ENCODE measurements around the gene PIAS1. TPM values are rescaled to one million over a fixed set of nuclear protein-coding genes. Genes with fewer than 3 reads are reported as not detected.
"Not testable (repeated sequence)": the region's sequence is repeated elsewhere in the genome, so short reads cannot be mapped to it uniquely, and the experiment has no call there.

PIAS1 gene
- 12.9 and 15.2 TPM in 2 replicates for total RNA-seq (2014; rRNA removed; shearing (Covaris generic))
- 7.2 and 7.9 TPM in 2 replicates for polyA plus RNA-seq (2014; cell fraction: nucleus; rRNA removed)

DNA sequence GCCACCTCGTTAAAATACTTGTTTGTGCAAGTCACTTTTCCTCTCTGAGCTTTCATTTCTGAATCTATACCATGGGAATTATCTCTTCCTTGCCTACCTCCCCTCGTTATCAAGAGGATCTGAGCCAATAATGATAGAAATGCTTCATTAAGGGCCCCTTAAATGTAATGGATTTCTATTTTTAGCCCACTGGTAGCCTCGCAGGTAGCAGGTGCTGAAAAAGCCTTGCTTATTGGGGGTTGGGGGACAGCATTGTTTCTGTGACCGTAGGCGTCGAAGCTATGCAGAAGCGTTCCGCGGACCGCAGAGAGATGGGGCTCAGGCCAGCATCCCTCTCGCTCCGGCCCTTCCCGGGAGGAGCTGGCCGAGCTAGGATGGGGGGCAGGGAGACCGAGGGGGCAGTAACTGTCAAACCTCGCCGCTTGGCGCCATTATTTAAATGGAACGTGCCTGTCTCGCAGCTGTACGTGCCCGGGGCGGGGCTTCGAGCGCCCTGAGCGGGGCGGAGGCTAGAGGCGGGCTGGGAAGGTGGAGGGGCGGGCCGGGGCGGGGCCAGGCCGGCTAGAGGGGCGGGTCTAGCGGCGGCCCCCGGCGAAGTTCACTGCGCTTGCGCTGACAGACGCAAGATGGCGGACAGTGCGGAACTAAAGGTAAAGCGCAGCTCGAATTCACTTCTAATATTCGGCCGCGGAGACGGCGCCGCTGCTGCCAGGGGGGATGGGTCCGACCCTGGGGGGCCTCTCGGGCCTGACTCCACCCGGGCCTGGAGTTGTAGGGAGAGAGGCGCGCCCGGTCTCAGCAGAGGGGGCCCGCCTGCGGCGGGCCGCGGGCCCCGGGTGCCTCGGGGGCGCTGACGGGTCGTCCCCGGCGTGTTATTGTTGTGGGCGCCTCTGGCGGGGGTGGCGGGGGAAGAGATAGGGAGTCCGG, at the start of gene PIAS1:
Gene PIAS1 (plus strand): TSS at position 615 of the 927 bp plus-strand sequence. CDS start 12 bp downstream, at position 627.
- DNase-seq (ENCODE audit: extremely low read depth, low read depth), result peak; percentile 88

DNA sequence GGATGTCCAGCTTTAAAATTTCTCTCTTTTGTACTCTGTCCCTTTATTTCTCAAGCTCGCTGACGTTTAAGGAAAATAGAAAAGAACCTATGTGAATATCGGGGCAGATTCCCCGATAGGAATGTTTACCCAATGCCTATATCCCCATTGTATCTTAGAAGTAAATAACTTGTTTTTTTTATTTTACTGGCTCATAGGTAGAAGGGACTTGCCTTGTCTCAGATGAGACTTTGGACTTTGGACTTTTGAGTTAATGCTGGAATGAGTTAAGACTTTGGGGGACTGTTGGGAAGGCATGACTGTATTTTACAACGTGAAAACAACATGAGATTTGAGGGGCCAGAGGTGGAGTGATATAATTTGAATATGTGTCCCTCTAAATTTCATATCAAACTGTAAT, 46.5 kb upstream of the PIAS1 start:
- DNase-seq (ENCODE audit: extremely low read depth, low read depth), result not testable (repeated sequence)

DNA sequence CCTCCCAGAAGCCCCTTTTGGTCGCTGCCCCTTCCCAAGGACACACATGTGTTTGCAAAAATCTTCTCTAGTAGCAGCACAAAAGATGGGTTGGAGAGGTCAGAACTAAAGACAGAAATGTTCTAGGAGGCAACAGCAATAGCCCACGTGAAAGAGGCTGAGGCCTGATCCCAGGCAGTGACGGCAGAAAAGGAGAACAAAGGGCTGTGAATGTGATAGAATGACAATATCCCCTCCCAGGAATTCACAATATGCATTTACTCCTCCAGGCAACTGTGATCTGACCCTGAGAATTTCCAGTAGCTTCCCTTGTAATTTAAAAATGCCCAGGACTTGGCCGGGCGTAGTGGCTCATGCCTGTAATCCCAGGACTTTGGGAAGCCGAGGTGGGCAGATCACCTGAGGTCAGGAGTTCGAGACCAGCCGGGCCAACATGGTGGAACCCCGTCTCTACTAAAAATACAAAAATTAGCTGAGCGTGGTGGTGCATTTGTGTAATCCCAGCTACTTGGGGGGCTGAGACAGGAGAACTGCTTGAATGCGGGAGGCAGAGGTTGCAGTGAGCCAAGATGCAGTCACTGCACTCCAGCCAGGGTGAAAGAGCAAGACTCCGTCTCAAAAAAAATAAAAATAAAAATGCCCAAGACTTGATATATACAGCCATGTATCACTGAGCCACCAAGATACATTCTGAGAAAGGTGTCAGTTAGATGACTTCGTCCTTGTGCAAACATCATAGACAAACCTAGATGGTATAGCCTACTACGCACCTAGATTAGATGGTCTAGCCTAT, 43.6 kb upstream of the PIAS1 start:
- DNase-seq (ENCODE audit: extremely low read depth, low read depth), result no peak

DNA sequence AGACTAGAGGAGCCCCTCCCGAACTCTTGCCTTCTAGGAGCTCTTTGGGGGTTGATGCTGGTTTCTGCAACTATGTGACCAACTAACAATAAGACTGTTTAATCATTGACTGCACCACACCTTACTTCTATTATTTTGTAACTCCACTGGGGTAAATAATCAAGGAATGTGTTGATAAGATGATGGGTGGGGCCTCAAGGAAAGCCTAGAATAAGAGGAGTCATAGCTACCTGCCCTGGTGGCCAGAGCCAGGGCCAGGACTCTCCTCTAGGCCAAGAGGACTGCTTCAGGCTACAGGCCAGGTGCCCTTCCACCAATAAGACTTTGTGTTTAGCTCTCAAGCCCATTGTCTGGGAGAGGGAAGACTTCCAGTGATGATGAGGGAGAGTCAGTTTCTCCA, 41.2 kb upstream of the PIAS1 start:
- DNase-seq (ENCODE audit: extremely low read depth, low read depth), result no peak

DNA sequence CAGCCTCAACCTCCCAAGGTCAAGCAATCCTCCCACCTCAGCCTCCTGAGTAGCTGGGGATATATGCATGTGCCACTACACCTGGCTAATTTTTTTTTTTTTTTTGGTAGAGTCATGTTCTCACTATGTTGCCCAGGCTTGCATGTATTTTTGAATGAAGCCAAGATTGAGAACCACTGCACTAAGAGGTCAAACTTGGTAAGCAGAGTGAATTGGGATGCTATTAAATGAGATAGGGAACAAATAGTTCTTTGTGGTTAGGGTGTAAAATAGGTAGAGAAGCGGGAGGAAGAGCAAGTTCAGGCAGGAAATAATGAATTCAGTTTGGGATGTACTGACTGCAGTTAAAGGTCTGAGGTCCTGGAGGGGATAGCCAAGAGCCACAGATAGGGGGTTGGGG, 39.9 kb upstream of the PIAS1 start:
- DNase-seq (ENCODE audit: extremely low read depth, low read depth), result no peak

DNA sequence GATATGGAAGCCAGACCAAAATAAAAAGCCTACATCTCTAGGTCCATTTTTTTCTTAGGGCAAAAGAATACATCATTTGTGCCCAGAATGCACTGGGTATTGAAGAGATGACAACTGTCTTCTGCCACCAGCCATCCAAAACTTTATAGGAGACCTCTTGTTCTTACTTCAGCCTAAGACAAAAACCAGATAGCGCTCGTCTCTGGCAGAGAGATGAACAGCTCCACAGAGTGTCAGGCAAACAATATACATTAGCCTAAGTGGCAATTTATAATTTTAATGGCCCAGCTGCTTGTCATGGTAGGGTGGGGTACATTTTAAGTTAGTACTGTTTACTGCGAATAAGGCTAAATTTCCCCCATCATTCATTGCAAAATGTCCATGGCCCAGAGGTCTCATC, 38.9 kb upstream of the PIAS1 start:
- no peak for DNase-seq (ENCODE audit: extremely low read depth, low read depth)

DNA sequence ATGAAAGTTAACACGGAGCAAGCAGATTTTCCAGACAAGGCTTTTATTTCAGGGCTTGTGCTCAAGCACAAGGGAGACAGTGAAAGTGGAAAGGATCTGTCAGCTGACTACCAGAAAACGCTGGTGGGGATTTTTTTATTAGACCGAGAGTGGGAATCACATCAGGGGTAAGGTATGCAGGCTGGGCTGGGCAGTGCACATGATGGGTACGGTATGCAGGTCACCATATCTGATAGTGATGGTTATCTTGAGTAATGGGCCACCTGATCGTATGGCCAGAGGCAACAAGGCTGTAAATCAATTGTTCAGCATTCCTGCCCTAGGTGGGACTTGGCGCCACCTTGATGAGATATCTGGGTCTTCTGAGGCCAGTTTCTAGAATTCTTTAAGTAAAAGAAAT, 36.9 kb upstream of the PIAS1 start:
- DNase-seq (ENCODE audit: extremely low read depth, low read depth), result no peak

DNA sequence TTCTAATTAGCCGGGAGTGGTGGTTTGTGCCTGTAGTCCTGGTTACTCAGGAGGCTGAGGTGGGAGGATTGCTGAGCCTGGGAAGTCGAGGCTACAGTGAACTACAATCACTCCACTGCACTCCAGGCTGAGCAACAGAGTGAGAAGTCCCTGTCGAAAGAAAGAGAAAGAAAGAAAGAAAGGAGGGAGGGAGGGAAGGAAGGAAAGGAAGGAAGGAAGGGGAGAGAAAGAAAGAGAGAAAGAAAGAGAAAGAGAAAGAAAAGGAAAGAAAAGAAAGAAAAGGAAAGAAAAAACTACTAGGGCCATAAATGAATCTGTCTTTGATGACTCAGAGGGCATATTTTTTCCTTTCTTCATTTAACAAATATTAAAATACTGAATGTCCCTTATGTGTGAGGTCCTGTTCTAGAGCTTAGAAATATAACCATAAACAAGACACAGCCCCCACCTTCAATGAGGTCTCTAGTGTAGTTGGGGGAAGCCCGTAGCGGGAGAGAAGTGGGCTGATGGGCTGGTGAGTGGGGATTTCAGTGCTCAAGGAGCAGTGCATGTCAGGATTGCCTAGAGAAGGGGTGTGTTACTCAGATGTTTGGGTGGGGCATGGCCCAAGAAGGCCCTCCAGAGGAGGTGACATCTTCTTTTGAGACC, 35.2 kb upstream of the PIAS1 start:
- DNase-seq (ENCODE audit: extremely low read depth, low read depth), result no peak

DNA sequence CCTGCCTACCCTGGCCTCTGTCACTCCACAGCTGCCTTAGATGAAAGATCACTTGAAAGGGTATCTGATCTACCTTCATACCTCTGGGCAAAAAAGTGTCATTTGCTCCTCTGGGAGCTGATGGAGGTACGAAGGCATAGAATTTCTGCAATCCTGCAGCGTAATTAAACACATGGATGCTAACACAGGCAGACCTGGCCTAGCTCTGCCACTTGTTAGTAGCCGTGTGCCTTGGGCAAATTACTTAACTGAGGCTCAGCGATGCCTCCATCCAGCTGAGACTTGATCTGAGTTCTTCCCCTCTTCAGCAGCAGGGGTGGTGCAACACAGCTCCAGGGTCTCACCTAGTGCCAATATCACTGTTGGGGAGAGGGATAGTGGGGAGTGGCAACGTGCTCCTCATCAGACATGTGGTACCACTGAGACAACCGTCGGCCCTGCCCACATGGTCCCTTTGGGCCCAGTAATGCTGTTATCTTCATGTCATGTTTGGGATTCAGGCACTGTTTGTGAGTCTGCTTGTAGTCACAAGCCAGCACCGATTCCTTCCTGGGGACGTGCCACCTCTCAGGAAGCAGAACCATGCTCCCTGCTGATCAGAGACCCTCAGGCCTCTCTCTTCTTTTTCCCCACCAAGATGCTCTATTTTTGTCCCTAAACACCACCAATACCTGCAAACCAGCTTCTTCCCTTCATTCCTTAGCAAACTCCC, 34.1 kb upstream of the PIAS1 start:
- no peak for DNase-seq (ENCODE audit: extremely low read depth, low read depth)

DNA sequence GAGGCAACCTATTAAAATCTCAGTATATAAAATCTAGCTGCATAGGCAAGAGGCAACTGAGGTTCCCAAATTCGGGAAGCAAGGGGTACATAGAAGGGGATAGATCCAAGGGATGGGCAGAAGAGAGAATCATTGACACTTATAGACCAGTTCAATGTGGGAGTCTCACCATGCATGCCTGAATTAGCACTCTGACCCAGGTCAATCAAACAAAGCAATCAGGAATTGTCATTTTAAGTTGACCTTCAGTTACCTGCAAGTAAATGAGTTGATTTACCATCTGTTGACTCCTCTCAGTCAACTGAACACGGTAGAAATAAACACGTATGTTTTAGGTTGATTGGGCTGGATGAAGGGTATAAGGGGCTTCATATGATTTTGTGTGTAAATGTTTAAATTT, 33.4 kb upstream of the PIAS1 start:
- DNase-seq (ENCODE audit: extremely low read depth, low read depth), result no peak

DNA sequence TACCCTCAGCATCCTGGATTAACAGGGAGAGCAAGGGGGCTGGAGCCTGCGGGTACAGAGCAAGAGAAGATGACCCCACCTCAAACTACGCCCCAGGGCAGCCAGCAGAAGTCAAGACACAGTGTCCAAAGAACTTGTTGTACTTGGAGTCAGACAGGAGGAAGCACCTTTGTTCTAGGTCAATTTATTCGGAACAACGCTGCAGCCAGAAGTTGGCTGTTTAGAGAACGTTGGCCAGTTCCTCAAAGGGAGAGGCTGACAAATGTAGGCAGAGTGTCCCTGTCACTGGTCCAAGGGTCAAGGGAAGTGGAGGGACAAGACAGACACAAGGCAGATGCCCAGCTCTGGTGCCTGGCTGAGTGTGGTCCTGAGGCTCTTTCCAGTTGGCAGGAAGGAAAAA, 32.1 kb upstream of the PIAS1 start:
- no peak for DNase-seq (ENCODE audit: extremely low read depth, low read depth)

DNA sequence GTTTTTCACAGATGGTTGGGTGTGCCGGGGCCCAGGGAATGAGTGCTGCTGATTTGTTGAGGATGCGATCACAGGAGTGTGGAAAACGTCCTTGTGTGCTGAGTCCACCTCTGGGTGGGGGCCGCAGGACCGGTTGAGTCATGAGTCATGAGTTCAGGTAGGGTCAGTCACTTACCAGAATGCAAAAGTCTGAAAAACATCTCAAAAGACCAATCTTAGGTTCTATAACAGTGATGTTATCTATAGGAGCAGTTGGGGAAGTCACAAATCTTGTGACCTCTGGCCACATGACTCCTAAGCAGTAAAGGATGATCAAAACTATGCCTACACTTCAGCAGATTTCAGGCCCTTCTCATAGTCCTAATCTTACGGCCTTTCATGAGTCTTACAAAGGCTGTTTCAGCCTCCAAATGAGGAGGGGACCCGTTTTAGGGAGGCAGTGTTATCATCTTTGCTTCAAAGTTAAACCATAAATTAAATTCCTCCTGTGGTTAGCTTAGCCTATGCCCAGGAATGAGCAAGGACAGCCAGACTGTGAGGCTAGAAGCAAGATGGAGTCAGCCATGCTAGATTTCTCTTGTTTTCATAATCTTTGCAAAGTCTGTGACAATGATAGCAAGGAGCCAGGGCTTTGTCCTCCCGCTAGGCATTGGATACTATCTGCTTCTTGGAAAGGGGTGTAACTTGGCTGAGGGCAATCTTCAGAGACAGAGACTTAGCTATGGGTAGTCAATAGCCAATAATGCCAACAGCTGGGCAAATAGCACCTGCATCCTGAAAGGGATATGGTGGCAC, 30.6 kb upstream of the PIAS1 start:
- DNase-seq (ENCODE audit: extremely low read depth, low read depth), result no peak

DNA sequence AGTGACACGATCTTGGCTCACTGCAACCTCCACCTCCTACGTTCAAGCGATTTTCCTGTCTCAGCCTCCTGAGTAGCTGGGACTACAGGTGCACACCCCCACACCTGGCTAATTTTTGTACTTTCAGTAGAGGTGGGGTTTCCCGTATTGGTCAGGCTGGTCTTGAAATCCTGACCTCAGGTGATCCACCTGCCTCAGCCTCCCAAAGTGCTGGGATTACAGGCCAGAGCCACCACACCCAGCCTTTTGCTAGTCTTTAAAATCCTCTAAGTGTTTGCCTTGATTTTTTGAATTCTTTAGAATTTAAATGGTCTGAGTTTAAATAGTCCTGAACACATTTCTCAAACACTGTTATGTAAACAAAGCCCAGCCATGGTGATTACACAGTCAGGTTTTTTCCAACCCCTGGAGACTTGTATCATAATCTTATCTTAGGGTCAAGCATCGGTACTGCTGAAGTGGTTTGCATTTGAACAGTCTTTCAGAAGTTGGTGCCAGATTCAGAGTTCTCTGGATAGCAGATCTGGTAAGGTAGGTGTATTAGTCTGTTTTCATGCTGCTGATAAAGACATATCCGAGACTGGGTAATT, 28.2 kb upstream of the PIAS1 start:
- DNase-seq (ENCODE audit: extremely low read depth, low read depth), result no peak

DNA sequence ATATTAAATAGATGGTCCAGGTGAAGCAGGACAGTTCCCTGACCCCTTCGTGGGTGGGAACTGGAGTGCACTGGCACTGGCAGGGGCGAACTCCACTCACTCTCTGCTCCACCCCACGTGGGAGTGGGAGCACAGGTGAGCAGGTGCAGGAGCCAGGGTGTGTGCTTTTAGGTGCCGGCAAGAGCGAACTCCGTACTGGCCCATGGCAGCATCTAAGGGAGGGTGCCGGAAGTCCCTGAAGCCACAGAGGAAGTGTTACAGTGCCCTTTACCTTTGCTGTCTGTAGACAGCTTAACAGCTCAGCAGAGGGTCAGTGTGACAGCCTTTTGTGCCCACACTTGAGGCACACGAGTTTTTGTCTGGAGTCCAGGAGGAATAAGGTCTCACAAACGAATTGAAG, 26.7 kb upstream of the PIAS1 start:
- no peak for DNase-seq (ENCODE audit: extremely low read depth, low read depth)

DNA sequence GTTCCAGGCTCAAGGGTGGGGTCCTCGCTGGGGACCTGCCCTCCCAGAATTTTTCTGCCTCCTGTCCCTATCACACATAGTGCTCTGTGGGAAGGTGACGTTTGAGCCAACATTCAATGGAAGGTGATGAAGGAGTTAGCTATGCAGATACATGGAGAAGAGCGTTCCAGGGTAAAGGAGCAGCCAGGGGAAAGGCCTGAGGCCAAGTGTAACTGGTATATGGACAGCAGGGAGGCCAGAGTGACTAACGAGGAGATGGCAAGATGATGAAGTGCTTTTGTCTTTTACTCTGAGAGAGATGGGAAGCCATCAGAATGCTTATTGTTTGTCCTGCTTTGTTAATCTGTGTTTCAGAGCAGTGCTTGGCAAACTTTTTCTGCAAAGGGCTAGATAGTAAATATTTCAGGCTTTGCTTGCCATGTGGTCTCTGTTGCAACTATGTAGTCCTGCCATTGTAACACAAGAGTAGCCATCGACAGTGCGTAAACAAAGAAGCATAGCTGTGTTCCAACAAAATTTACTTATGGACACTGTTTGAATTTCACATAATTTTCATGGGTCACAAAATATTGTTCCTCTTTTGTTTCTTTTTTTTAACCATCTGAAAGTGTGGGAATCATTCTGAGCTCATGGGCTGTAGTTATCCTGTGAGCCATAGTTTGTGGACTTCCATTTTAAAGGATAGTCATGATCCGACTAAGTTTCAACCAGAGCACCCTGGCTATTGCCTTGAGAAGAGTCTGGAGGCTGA, 25.8 kb upstream of the PIAS1 start:
- DNase-seq (ENCODE audit: extremely low read depth, low read depth), result no peak

DNA sequence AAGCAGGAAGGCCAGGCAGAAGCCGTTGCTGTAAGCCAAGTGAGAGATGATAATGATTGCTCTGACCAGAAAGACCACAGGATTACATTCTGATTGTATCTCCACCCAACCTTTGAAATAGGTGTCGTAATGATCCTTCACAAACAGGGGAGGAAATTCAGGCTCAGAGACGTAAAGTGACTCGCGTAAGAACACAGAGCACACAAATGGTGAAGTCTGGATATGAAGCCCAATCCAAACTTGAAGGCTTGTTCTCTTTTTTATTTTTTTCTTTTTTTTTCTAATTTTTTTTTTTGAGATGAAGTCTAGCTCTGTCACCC, 25.3 kb upstream of the PIAS1 start:
- no peak for DNase-seq (ENCODE audit: extremely low read depth, low read depth)

DNA sequence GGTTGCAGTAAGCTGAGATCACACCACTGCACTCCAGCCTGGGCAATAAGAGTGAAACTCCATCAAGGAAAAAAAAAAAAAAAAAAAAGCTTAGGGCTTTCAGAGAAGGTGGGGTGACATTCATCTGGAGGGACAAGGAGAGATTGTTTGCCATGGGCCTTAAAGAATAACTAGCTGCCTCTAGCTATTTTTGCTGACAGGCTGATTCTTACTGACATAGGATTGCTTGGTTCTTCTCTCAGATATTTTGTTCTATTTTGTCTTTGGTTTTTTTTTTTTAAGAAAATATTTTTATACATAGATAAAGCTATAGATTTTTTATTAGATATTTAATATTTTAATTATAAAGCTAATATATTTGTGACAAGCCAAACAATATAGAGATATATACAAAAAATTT, 24.2 kb upstream of the PIAS1 start:
- DNase-seq (ENCODE audit: extremely low read depth, low read depth), result no peak

DNA sequence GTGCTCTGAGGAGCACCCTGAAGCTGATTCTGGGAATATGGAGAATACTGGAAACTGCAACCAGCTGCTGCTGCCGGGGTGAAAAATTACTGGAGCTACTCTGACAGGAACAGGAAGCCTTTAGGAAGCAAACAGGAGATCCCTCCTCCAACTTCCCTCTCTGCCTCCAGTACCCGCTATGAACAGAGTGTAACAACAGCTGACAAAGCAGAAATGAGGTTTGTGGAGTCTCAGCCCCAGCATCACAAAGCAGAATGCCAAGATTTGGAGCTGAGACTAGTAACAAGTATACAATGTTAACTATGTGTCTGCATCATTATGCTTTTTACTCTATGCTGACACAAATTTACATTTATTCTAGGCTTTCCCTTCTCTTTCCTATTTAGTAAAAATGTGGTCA, 22.7 kb upstream of the PIAS1 start:
- no peak for DNase-seq (ENCODE audit: extremely low read depth, low read depth)

DNA sequence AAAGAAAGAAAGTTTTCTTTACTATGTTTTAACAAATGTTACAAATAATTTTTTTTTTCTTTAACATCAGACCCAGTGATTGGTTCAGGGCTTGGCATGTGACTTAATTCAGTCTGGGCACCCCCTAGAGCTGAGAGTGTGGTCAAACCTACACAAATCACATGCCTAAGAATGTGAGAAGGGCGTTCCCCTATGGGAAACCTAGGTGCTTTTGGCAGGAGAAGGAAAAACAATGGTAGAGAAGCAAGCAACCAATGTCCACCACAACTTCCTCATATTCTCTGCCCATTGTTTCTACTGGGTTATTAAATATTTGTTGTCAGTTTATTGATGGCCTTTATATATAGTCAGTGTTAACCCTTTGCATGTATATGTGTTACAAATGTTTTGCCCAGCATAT, 21.4 kb upstream of the PIAS1 start:
- no peak for DNase-seq (ENCODE audit: extremely low read depth, low read depth)

All from NCI-H460 (cell line).